Ovary (tissue), 9 donors: ENCODE results near the gene MRFAP1. TPM values are rescaled to one million over a fixed set of nuclear protein-coding genes. Genes with fewer than 3 reads are reported as not detected.

ENCODE experiments used
- DNase-seq, 5 donors: peaks; one replicate each; pipeline ENCODE4 v3.0.0-alpha.2; 2019 to 2020
- H3K27ac ChIP-seq, 2 donors: fragments of 200-600 bp; one replicate each; pipeline versions ENCODE4 v1.5.1 to v1.8.0; 2019 to 2022
- H3K27me3 ChIP-seq: fragments of 200-600 bp; one replicate; pipeline ENCODE4 v1.8.0; 2022
- H3K36me3 ChIP-seq: fragments of 200-600 bp; sonication (generic); one replicate; pipeline ENCODE4 v1.5.1; 2019
- H3K4me1 ChIP-seq: one replicate; pipeline ENCODE4 v1.8.1; 2013; ENCODE audit warnings: mild to moderate bottlenecking, moderate library complexity; ENCODE audit not compliant: insufficient read depth
- H3K4me3 ChIP-seq: fragments of 200-600 bp; sonication (generic); one replicate; pipeline ENCODE4 v1.5.1; 2017
- H3K9me3 ChIP-seq, 2 donors: fragments of 200-600 bp in 1 of 2; sonication (generic) in 1 of 2; one replicate each; pipeline versions ENCODE4 v1.5.1 to v1.8.1; 2013 to 2019; ENCODE audit warnings: mild to moderate bottlenecking in 1 of 2, moderate library complexity in 1 of 2
- EP300 ChIP-seq: sonication (generic); formaldehyde crosslinking; IDR thresholded peaks from one replicate; pipeline ENCODE4 v1.6.1; 2017; ENCODE audit warnings: antibody characterized with exemption
- POLR2A ChIP-seq: fragments of 450-650 bp; IDR thresholded peaks from one replicate; pipeline ENCODE4 v1.6.1; 2017; ENCODE audit warnings: antibody characterized with exemption, mild to moderate bottlenecking, moderate library complexity
- WGBS, 3 donors: extraction: QIAGEN DNeasy Blood & Tissue Kit in 1 of 3; methylation state at CpG; one replicate each; pipeline versions ENCODE4 v1.1.5 to v1.1.7; 2013 to 2017; 5-methylcytosine and 5-hydroxymethylcytosine counted together
- intact Hi-C, 4 donors: fragments of 100-400 bp; cut with DNase I; formaldehyde crosslinking; loops; one replicate each; pipeline versions ENCODE4 v1.11.0 to v1.15.1; 2022 to 2023
- polyA plus RNA-seq, 2 donors: library from polyadenylated mRNA; stranded (reverse); fragments of 200-250 nt in 1 of 2; fragments of 350-450 nt in 1 of 2; fragmentation: Illumina TruSeq in 1 of 2; extraction: RNeasy Lipid Tissue Mini Kit (QIAGEN cat#74804) in 1 of 2; gene quantifications; one replicate each; pipeline ENCODE4 v1.2.3, GENCODE V29; 2013 to 2014
- total RNA-seq, 7 donors: library from RNA; depleted of rRNA in 2 of 7; stranded (reverse); fragments of >200 nt in 2 of 7; fragmentation: NEBNext Ultra II Directional in 3 of 7; extraction: Animal tissue kit (Norgen Biotek cat#: 25700) in 3 of 7; gene quantifications; one replicate each; pipeline versions ENCODE4 v1.1.0 to v1.2.4, GENCODE V29; 2016 to 2023
- TF ChIP-seq, protein P1 (sequence below), 3 donors: fragments of 450-650 bp in 2 of 3; fragments of 200-600 bp in 1 of 3; IDR thresholded peaks; one replicate each; pipeline versions ENCODE4 v1.5.1 to v1.8.0; 2016 to 2022; ENCODE audit warnings: antibody characterized with exemption in 3 of 3, mild to moderate bottlenecking in 1 of 3
- donor health status: DM: no; HTN: no; CAD: no; lungs with moderate emphysema.
- donor health status: DM: no; HTN: no; CAD: no.
- donor health status: Bipolar disorder and iron deficiency.
- donor health status: DM: yes; HTN: yes; CAD: no.
- donor health status: DM: no; HTN: no; CAD: no.
- donor health status: DM: yes; HTN: yes; CAD: no.

Gene MRFAP1
- total and polyA plus RNA-seq, 9 donors = 154 to 367 (median 324) TPM

DNA sequence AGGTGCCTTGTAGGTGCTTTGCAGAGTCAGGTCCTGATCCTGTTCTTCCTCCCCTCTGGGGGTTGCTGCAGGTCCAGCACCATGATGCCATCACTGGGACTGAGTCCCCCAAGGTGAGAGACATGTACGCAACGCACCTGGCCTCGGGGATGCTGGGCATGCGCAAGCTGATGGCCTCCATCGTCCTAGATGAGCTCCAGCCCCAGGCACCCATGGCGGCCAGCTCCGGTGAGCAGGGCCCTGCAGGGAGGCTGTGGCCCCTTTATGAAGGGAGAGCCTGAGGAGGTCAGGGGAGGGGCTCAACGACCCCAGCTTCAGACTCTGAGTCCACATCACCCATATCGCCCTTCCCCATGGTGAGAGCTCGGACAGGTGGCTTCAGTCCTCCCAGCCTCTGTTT, 42.4 kb upstream of the MRFAP1 start:
- TF ChIP-seq EP300 (no peak), POLR2A (no peak)
- TF ChIP-seq, protein P1, sequence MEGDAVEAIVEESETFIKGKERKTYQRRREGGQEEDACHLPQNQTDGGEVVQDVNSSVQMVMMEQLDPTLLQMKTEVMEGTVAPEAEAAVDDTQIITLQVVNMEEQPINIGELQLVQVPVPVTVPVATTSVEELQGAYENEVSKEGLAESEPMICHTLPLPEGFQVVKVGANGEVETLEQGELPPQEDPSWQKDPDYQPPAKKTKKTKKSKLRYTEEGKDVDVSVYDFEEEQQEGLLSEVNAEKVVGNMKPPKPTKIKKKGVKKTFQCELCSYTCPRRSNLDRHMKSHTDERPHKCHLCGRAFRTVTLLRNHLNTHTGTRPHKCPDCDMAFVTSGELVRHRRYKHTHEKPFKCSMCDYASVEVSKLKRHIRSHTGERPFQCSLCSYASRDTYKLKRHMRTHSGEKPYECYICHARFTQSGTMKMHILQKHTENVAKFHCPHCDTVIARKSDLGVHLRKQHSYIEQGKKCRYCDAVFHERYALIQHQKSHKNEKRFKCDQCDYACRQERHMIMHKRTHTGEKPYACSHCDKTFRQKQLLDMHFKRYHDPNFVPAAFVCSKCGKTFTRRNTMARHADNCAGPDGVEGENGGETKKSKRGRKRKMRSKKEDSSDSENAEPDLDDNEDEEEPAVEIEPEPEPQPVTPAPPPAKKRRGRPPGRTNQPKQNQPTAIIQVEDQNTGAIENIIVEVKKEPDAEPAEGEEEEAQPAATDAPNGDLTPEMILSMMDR (IDR thresholded peaks at IDR 0.05) = no peak
- WGBS, 3 donors = 89 to 92% (median 89%) methylated on average over 10 of the region's 10 CpGs
- H3K36me3 ChIP-seq = no peaks in the 10 kb centered on the region
- DNase-seq = no peak
- H3K4me3 ChIP-seq = no peak overlapping the region
- H3K27ac ChIP-seq = no peak overlapping the region
- intact Hi-C loops = no loop called here
- no peaks in the 10 kb centered on the region for H3K27me3 ChIP-seq
- no peaks in the 10 kb centered on the region for H3K4me1 ChIP-seq
- peaks cover 0 to 4% of the 10 kb centered on the region in 2 donors for H3K9me3 ChIP-seq

DNA sequence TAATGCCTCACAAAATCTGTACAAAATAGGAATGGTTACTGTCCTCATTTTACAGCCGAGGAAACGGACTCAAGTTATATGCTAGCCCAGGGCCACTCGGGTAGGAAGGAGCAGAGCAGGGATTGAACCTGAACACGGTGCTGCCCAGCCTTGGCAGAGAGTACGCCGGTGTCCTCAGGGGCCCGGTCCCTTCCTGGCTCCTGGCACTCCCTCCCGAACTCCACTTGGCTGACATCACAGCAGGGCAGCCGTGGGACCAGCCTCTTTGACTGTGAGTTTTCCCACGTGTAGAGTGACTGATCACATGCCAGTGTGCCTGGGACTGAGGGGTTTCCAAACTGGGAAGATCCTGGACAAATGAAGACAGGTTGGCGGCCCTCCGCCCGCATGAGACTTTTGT, 41.8 kb upstream of the MRFAP1 start:
- Histone ChIP-seq H3K9me3 (peaks cover 0 to 4% of the 10 kb centered on the region in 2 donors), H3K27ac (no peak overlapping the region), H3K4me1 (no peaks in the 10 kb centered on the region), H3K27me3 (no peaks in the 10 kb centered on the region), H3K4me3 (no peak overlapping the region), H3K36me3 (no peaks in the 10 kb centered on the region)
- intact Hi-C loops = no loop called here
- TF ChIP-seq EP300 = no peak
- TF ChIP-seq, protein P1 (IDR thresholded peaks at IDR 0.05) = no peak
- 80 to 88% (median 85%) methylated on average over 13 of the region's 13 CpGs for WGBS, 3 donors
- DNase-seq = no peak

DNA sequence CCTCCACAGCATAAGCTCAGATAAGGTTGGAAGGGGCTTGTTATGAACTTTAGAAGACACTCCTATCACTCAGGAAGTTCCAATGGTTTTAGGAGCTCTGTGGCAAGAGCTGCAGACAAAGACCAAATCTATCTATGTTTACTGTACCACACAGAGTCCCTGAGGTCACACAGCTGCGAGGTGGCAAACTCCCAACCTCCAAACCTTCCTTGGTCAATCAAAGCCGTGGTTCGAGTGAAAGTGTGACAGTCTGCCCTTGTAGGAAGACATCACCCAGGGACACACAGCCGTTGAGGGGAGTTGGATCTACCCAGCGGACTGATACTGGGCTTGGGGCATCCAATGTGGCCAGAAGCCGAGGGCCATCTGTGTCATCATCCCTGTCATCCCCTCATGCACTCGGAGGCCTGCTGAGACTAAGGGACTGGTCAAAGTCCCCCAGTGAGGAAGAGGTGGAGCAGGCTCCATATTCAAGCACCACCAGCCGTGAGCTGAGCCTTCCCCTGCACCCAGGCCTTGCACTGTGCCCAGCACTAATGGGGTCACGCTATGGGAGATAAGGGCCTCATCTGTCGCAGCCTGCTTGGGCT, 38.7 kb upstream of the MRFAP1 start:
- intact Hi-C loops = no loop called here
- WGBS, 3 donors = 82 to 93% (median 85%) methylated on average over 10 of the region's 10 CpGs
- DNase-seq = no peak
- Histone ChIP-seq H3K36me3 (no peaks in the 10 kb centered on the region), H3K4me3 (no peak overlapping the region), H3K9me3 (peaks cover 0 to 8% of the 10 kb centered on the region in 2 donors), H3K27ac (no peak overlapping the region), H3K4me1 (no peaks in the 10 kb centered on the region), H3K27me3 (no peaks in the 10 kb centered on the region)
- no peak for TF ChIP-seq POLR2A
- TF ChIP-seq EP300 = no peak
- TF ChIP-seq, protein P1 (IDR thresholded peaks at IDR 0.05) = no peak

DNA sequence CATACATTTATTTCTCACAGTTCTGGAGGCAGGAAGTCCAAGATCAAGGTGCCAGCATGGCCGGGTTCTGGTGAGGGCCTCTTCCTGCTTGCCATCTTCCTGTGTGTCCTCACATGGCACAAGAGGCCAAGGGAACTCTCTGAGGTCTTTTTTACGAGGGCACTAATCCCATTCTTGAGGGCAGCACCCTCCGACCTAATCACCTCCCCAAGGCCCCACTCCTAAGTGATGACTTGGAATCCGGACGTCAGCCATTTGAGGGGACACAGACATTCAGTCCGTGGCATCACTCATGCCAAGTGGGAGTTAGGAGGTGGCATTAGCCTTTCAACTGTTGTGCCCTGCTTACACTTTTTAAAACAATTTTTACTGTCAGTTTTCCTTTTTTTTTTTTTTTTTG, 38.2 kb upstream of the MRFAP1 start:
- WGBS, 3 donors = 93 to 98% (median 96%) methylated on average over 6 of the region's 6 CpGs
- no peaks in the 10 kb centered on the region for H3K36me3 ChIP-seq
- H3K9me3 ChIP-seq = peaks cover 0 to 8% of the 10 kb centered on the region in 2 donors
- no peaks in the 10 kb centered on the region for H3K27me3 ChIP-seq
- intact Hi-C loops = no loop called here
- no peak for DNase-seq
- H3K4me1 ChIP-seq = no peaks in the 10 kb centered on the region
- no peak overlapping the region for H3K4me3 ChIP-seq
- no peak overlapping the region for H3K27ac ChIP-seq
- TF ChIP-seq, protein P1 (IDR thresholded peaks at IDR 0.05) = no peak
- TF ChIP-seq EP300 (no peak), POLR2A (no peak)
